Measurements from ENCODE around the gene KLHL24. TPM values are rescaled to one million over a fixed set of nuclear protein-coding genes. Genes with fewer than 3 reads are reported as not detected.

Gene KLHL24
- polyA plus RNA-seq, 1 donor (not counting 4 experiments of a cell fraction or from before 2014, with no cell fraction given), result 12.0 TPM

- H3K4me3 ChIP-seq (ENCODE audit: control insufficient read depth in 2 of 3, extremely low read depth in 1 of 3, insufficient read depth in 2 of 3, low read depth in 1 of 3, low read length in 3 of 3), result no peak overlapping the region
- dilution Hi-C loops (cut with MboI; ENCODE audit: extremely low pct_ligation_motif_present, low sequenced_read_pairs), result no loop called here
- TF ChIP-seq EZH2 (IDR thresholded peaks at IDR 0.05; ENCODE audit: low read length) (no peak), CTCF (optimal IDR thresholded peaks at IDR 0.05 in 1 of 3, IDR thresholded peaks at IDR 0.05 in 1 of 3, conservative IDR thresholded peaks at IDR 0.05 in 1 of 3; ENCODE audit: extremely low read depth in 1 of 3, insufficient read depth in 2 of 3, low read length in 3 of 3) (no peak)
Observed at GRCh38 chr3:183711516-183711915, 76.1 kb downstream of the KLHL24 start.

GRCh38 chr3:183714622-183715021, 79.2 kb downstream of the KLHL24 start:
- Histone ChIP-seq H4K20me1 (ENCODE audit: control insufficient read depth, extremely low read depth, insufficient read depth, low read length) (no peaks in the 10 kb centered on the region), H3K27me3 (ENCODE audit: control insufficient read depth, extremely low read depth, insufficient read depth, low read length) (no peaks in the 10 kb centered on the region), H3K27ac (ENCODE audit: control insufficient read depth, insufficient read depth, low read length) (no peak overlapping the region), H2AFZ (ENCODE audit: control insufficient read depth, low read length) (no peak overlapping the region), H3K9me3 (ENCODE audit: control insufficient read depth, low read depth, low read length) (no peaks in the 10 kb centered on the region), H3K4me3 (ENCODE audit: control insufficient read depth in 2 of 3, extremely low read depth in 1 of 3, insufficient read depth in 2 of 3, low read depth in 1 of 3, low read length in 3 of 3) (no peak overlapping the region), H3K79me2 (ENCODE audit: control insufficient read depth, insufficient read depth, low read length) (peaks cover 44% of the 10 kb centered on the region), H3K9me1 (ENCODE audit: control insufficient read depth, extremely low read depth, insufficient read depth, low read length) (no peaks in the 10 kb centered on the region), H3K36me3 (ENCODE audit: control insufficient read depth in 2 of 2, extremely low read depth in 1 of 2, insufficient read depth in 2 of 2, low read length in 2 of 2) (peaks cover 6 to 12% of the 10 kb centered on the region in 2 experiments), H3K4me1 (ENCODE audit: control insufficient read depth, extremely low read depth, insufficient read depth, low read length) (no peaks in the 10 kb centered on the region), H3K4me2 (ENCODE audit: control insufficient read depth, extremely low read depth, insufficient read depth, low read depth, low read length) (no peak overlapping the region), H3K9ac (ENCODE audit: control insufficient read depth, extremely low read depth, insufficient read depth, low read length) (no peak overlapping the region)
- dilution Hi-C loops (cut with MboI; ENCODE audit: extremely low pct_ligation_motif_present, low sequenced_read_pairs), result no loop called here
- TF ChIP-seq CTCF (optimal IDR thresholded peaks at IDR 0.05 in 1 of 3, IDR thresholded peaks at IDR 0.05 in 1 of 3, conservative IDR thresholded peaks at IDR 0.05 in 1 of 3; ENCODE audit: extremely low read depth in 1 of 3, insufficient read depth in 2 of 3, low read length in 3 of 3) (no peak), EZH2 (IDR thresholded peaks at IDR 0.05; ENCODE audit: low read length) (no peak)
- DNase-seq (ENCODE audit: low read depth, low spot score) (no peak), FAIRE-seq (no peak)

More at GRCh38 chr3:183711516-183711915, 76.1 kb downstream of the KLHL24 start:
- Histone ChIP-seq H2AFZ (ENCODE audit: control insufficient read depth, low read length) (no peak overlapping the region), H3K9me3 (ENCODE audit: control insufficient read depth, low read depth, low read length) (no peaks in the 10 kb centered on the region), H3K36me3 (ENCODE audit: control insufficient read depth in 2 of 2, extremely low read depth in 1 of 2, insufficient read depth in 2 of 2, low read length in 2 of 2) (peaks cover 0 to under 1% of the 10 kb centered on the region in 2 experiments), H3K4me2 (ENCODE audit: control insufficient read depth, extremely low read depth, insufficient read depth, low read depth, low read length) (no peak overlapping the region), H3K9me1 (ENCODE audit: control insufficient read depth, extremely low read depth, insufficient read depth, low read length) (no peaks in the 10 kb centered on the region), H3K9ac (ENCODE audit: control insufficient read depth, extremely low read depth, insufficient read depth, low read length) (no peak overlapping the region), H3K4me1 (ENCODE audit: control insufficient read depth, extremely low read depth, insufficient read depth, low read length) (no peaks in the 10 kb centered on the region), H3K79me2 (ENCODE audit: control insufficient read depth, insufficient read depth, low read length) (peaks cover 72% of the 10 kb centered on the region), H4K20me1 (ENCODE audit: control insufficient read depth, extremely low read depth, insufficient read depth, low read length) (peaks cover 2% of the 10 kb centered on the region), H3K27ac (ENCODE audit: control insufficient read depth, insufficient read depth, low read length) (no peak overlapping the region), H3K27me3 (ENCODE audit: control insufficient read depth, extremely low read depth, insufficient read depth, low read length) (no peaks in the 10 kb centered on the region)
- no peak for FAIRE-seq
- DNase-seq (ENCODE audit: low read depth, low spot score), result no peak
